Neural cell (in vitro differentiated cells): ENCODE data around the gene PRLH. TPM values are rescaled to one million over a fixed set of nuclear protein-coding genes. Genes with fewer than 3 reads are reported as not detected.

Experiments used
- H2AFZ ChIP-seq: fragments of 200-600, 300-800 bp; sonication (generic), shearing (Covaris generic); 2 replicates; pipeline ENCODE4 v1.6.0; 2014; ENCODE audit warnings: low read depth, mild to moderate bottlenecking, antibody characterized with exemption, low read length, moderate library complexity
- H3F3A ChIP-seq: fragments of 200-600 bp; shearing (Covaris generic); 2 replicates; pipeline ENCODE4 v1.6.1; 2016; ENCODE audit warnings: mild to moderate bottlenecking, moderate library complexity, mixed read lengths, antibody characterized with exemption, low read length; ENCODE audit not compliant: insufficient read depth, poor library complexity, severe bottlenecking
- H3K27ac ChIP-seq: fragments of 200-600, 300-800 bp; sonication (generic), shearing (Covaris generic); 2 replicates; pipeline ENCODE4 v1.5.1; 2014; ENCODE audit warnings: mild to moderate bottlenecking, low read length, moderate library complexity
- H3K27me3 ChIP-seq: fragments of 300-800, 200-600 bp; sonication (generic), shearing (Covaris generic); 2 replicates; pipeline ENCODE4 v1.6.0; 2014; ENCODE audit warnings: mild to moderate bottlenecking, low read depth, low read length, moderate library complexity; ENCODE audit not compliant: insufficient read depth
- H3K36me3 ChIP-seq: fragments of 300-800, 200-600 bp; sonication (generic), shearing (Covaris generic); 2 replicates; pipeline ENCODE4 v1.5.1; 2014; ENCODE audit warnings: mild to moderate bottlenecking, antibody characterized with exemption, low read length, moderate library complexity; ENCODE audit not compliant: insufficient read depth
- H3K4me2 ChIP-seq: fragments of 300-800, 200-600 bp; sonication (generic), shearing (Covaris generic); 2 replicates; pipeline ENCODE4 v1.6.0; 2014; ENCODE audit warnings: mild to moderate bottlenecking, low read length
- H3K4me3 ChIP-seq: fragments of 300-800, 200-600 bp; sonication (generic), shearing (Covaris generic); 2 replicates; pipeline ENCODE4 v1.5.1; 2014; ENCODE audit warnings: mild to moderate bottlenecking, low read length, moderate library complexity
- H3K79me2 ChIP-seq: fragments of 200-600 bp; shearing (Covaris generic); replicated peaks from 2 replicates; pipeline ENCODE4 v1.6.0; 2014; ENCODE audit warnings: mild to moderate bottlenecking, low read length, moderate library complexity; ENCODE audit not compliant: insufficient read depth
- H3K9ac ChIP-seq: fragments of 300-800, 200-600 bp; sonication (generic), shearing (Covaris generic); 2 replicates; pipeline ENCODE4 v1.6.1; 2016; ENCODE audit warnings: mild to moderate bottlenecking, low read length, mixed read lengths
- H3K9me2 ChIP-seq: fragments of 200-600 bp; shearing (Covaris generic); 2 replicates; pipeline ENCODE4 v1.6.1; 2016; ENCODE audit warnings: mild to moderate bottlenecking, low read length, mixed read lengths; ENCODE audit not compliant: insufficient read depth
- H3K9me3 ChIP-seq: fragments of 200-600, 300-800 bp; sonication (generic), shearing (Covaris generic); 2 replicates; pipeline ENCODE4 v1.6.1; 2016; ENCODE audit warnings: mild to moderate bottlenecking, mixed run types, low read length, moderate library complexity, mixed read lengths
- H4K20me1 ChIP-seq: fragments of 200-600 bp; shearing (Covaris generic); 2 replicates; pipeline ENCODE4 v1.6.1; 2016; ENCODE audit warnings: mild to moderate bottlenecking, mixed run types; ENCODE audit not compliant: insufficient read depth
- EP300 ChIP-seq: fragments of 450-650 bp; conservative IDR thresholded peaks from 2 replicates; pipeline ENCODE4 v1.6.1; 2014; ENCODE audit warnings: antibody characterized with exemption, mild to moderate bottlenecking, moderate library complexity; ENCODE audit not compliant: poor library complexity, severe bottlenecking
- EZH2 ChIP-seq: fragments of 200-600, 300-800 bp; shearing (Covaris generic), sonication (generic); IDR thresholded peaks from 2 replicates; pipeline ENCODE4 v1.6.1; 2014; ENCODE audit warnings: antibody characterized with exemption, low read length, borderline replicate concordance, mild to moderate bottlenecking; ENCODE audit not compliant: insufficient read depth, poor library complexity, severe bottlenecking
- MXI1 ChIP-seq: fragments of 450-650 bp; conservative IDR thresholded peaks from 2 replicates; pipeline ENCODE4 v1.6.1; 2014; ENCODE audit warnings: antibody characterized with exemption, mild to moderate bottlenecking; ENCODE audit not compliant: poor library complexity, severe bottlenecking
- POLR2AphosphoS5 ChIP-seq: IDR thresholded peaks from 2 replicates; pipeline ENCODE4 v1.6.1; 2012
- RAD21 ChIP-seq: fragments of 450-650 bp; conservative IDR thresholded peaks from 2 replicates; pipeline ENCODE4 v1.6.1; 2014; ENCODE audit warnings: antibody characterized with exemption, mild to moderate bottlenecking, moderate library complexity
- SMC3 ChIP-seq: fragments of 450-650 bp; conservative IDR thresholded peaks from 2 replicates; pipeline ENCODE4 v1.6.1; 2014; ENCODE audit warnings: antibody characterized with exemption, mild to moderate bottlenecking, moderate library complexity; ENCODE audit not compliant: poor library complexity
- TAF1 ChIP-seq: IDR thresholded peaks from 2 replicates; pipeline ENCODE4 v1.6.1; 2012; ENCODE audit warnings: low read depth
- polyA plus RNA-seq: library from polyadenylated mRNA; depleted of rRNA; stranded (reverse); fragments of >200 nt; gene quantifications from 2 replicates; pipeline ENCODE4 v1.2.3, GENCODE V29; 2014
- TF ChIP-seq, protein P1 (sequence below): fragments of 450-650 bp; IDR thresholded peaks from 2 replicates; pipeline ENCODE4 v1.5.1; 2014; ENCODE audit warnings: antibody characterized with exemption, mild to moderate bottlenecking, moderate library complexity; ENCODE audit not compliant: poor library complexity, severe bottlenecking
- TF ChIP-seq, protein P2 (sequence below): IDR thresholded peaks from 2 replicates; pipeline ENCODE4 v1.6.1; 2012; ENCODE audit warnings: borderline replicate concordance

Gene PRLH
- polyA plus RNA-seq, 1 donor from 2014 or later: not detected

DNA sequence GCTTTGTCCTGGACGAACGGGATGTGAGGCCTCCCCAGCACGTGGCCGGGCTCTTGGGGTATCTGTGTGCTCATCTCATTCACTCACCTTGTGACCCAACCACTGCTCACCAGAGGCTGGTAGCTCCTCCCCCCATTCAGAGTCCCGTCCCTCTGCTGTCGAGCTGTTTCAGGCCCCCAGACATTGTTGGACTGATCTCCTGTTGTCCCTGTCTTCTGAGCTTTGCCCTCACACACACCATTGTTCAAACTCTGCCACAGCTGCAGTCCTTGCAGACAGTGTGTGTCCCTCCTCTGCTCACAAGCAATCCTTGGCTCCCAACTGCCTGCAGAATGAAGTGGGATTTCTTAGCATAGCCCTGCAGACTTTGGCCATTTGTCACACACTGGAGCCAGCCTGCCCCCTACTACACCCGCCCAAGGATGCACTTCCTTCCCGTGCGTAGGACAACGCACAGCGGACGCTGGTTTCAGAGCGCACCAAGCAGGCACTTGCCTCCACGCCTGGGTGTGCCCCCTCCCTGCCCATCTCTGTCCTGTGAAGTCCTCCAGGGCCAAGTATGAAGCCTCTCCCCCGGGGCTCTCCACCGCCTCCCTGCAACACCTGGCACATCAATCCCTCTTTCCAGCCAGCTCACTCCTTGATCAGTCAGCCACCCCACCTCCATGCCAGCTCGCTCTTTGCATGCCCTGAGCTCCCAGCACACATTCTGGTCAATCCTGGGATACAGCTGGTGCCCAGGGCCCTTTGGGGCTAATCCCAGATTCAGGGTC is 16.5 kb upstream of the PRLH start:
- Histone ChIP-seq H3K27me3 (no peaks in the 10 kb centered on the region), H3F3A (no peaks in the 10 kb centered on the region), H3K9me3 (no peaks in the 10 kb centered on the region), H3K9me2 (no peaks in the 10 kb centered on the region), H2AFZ (no peak overlapping the region), H3K4me2 (no peak overlapping the region), H3K27ac (no peak overlapping the region), H3K4me3 (no peak overlapping the region), H4K20me1 (no peaks in the 10 kb centered on the region), H3K36me3 (no peaks in the 10 kb centered on the region), H3K9ac (no peak overlapping the region), H3K79me2 (no peaks in the 10 kb centered on the region)
- TF ChIP-seq EP300 (no peak), SMC3 (no peak), RAD21 (no peak), POLR2AphosphoS5 (no peak), MXI1 (no peak), EZH2 (no peak), TAF1 (no peak)
- TF ChIP-seq, protein P1, sequence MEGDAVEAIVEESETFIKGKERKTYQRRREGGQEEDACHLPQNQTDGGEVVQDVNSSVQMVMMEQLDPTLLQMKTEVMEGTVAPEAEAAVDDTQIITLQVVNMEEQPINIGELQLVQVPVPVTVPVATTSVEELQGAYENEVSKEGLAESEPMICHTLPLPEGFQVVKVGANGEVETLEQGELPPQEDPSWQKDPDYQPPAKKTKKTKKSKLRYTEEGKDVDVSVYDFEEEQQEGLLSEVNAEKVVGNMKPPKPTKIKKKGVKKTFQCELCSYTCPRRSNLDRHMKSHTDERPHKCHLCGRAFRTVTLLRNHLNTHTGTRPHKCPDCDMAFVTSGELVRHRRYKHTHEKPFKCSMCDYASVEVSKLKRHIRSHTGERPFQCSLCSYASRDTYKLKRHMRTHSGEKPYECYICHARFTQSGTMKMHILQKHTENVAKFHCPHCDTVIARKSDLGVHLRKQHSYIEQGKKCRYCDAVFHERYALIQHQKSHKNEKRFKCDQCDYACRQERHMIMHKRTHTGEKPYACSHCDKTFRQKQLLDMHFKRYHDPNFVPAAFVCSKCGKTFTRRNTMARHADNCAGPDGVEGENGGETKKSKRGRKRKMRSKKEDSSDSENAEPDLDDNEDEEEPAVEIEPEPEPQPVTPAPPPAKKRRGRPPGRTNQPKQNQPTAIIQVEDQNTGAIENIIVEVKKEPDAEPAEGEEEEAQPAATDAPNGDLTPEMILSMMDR: no peak
- TF ChIP-seq, protein P2, sequence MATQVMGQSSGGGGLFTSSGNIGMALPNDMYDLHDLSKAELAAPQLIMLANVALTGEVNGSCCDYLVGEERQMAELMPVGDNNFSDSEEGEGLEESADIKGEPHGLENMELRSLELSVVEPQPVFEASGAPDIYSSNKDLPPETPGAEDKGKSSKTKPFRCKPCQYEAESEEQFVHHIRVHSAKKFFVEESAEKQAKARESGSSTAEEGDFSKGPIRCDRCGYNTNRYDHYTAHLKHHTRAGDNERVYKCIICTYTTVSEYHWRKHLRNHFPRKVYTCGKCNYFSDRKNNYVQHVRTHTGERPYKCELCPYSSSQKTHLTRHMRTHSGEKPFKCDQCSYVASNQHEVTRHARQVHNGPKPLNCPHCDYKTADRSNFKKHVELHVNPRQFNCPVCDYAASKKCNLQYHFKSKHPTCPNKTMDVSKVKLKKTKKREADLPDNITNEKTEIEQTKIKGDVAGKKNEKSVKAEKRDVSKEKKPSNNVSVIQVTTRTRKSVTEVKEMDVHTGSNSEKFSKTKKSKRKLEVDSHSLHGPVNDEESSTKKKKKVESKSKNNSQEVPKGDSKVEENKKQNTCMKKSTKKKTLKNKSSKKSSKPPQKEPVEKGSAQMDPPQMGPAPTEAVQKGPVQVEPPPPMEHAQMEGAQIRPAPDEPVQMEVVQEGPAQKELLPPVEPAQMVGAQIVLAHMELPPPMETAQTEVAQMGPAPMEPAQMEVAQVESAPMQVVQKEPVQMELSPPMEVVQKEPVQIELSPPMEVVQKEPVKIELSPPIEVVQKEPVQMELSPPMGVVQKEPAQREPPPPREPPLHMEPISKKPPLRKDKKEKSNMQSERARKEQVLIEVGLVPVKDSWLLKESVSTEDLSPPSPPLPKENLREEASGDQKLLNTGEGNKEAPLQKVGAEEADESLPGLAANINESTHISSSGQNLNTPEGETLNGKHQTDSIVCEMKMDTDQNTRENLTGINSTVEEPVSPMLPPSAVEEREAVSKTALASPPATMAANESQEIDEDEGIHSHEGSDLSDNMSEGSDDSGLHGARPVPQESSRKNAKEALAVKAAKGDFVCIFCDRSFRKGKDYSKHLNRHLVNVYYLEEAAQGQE: no peak

DNA sequence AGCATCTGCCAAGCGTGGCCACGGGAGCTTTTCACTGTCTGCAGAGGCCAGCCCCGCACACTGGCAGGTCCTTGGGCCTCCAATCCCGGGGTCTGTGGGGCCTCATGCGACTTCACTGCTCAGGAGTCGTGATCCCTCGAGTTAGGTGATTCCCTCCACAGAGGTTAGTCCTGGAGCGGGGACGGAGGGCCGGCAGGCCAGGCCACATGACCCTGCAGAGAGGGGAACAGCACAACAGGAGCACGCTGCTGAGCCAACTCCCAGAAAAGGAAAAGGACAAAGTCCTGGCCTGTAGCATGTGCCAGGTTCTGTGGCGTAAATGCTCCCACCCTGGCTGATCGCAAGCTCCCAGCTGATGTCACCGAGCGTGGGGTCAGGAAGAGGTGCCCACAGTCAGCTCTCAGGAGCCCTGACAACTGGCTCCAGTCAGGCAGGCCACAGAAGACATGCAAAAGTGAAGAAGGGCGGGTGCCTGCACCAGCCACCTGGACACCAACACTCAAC is 15.3 kb upstream of the PRLH start:
- H3K9ac ChIP-seq: no peak overlapping the region
- H3K27me3 ChIP-seq: no peaks in the 10 kb centered on the region
- no peak overlapping the region for H3K27ac ChIP-seq
- TF ChIP-seq MXI1 (no peak), SMC3 (no peak), EP300 (no peak), POLR2AphosphoS5 (no peak), EZH2 (no peak), TAF1 (no peak), RAD21 (no peak)
- TF ChIP-seq, protein P2: no peak
- TF ChIP-seq, protein P1: no peak
- no peaks in the 10 kb centered on the region for H4K20me1 ChIP-seq
- H3K4me2 ChIP-seq: no peak overlapping the region
- H3K9me2 ChIP-seq: no peaks in the 10 kb centered on the region
- H3F3A ChIP-seq: no peaks in the 10 kb centered on the region
- no peak overlapping the region for H3K4me3 ChIP-seq
- no peaks in the 10 kb centered on the region for H3K79me2 ChIP-seq
- H3K36me3 ChIP-seq: no peaks in the 10 kb centered on the region
- H3K9me3 ChIP-seq: peaks cover 3% of the 10 kb centered on the region
- no peak overlapping the region for H2AFZ ChIP-seq
